HG02938 (cell line): ENCODE measurements around the gene NQO1.
"Not testable (repeated sequence)": the region's sequence is repeated elsewhere in the genome, so short reads cannot be mapped to it uniquely, and the experiment has no call there.

Source experiments
- ATAC-seq: cut with Tn5 transposase; IDR thresholded peaks from one replicate; pipeline ENCODE4 v1.9.1; 2021; ENCODE audit warnings: mild to moderate bottlenecking, moderate library complexity; ENCODE audit not compliant: unreplicated experiment

Gene NQO1

GRCh38 chr16:69744363-69745231 is 18.2 kb upstream of the NQO1 start:
- no peak for ATAC-seq

- no peak for ATAC-seq
Measured at GRCh38 chr16:69741951-69742904, 15.9 kb upstream of the NQO1 start.

- ATAC-seq, result no peak
Measured at GRCh38 chr16:69741519-69741918, 15.2 kb upstream of the NQO1 start.

GRCh38 chr16:69732101-69732500 is 5.7 kb upstream of the NQO1 start:
- ATAC-seq, result no peak

GRCh38 chr16:69731280-69731679 is 4.9 kb upstream of the NQO1 start:
- ATAC-seq, result not testable (repeated sequence)

- ATAC-seq, result not testable (repeated sequence)
Measured at GRCh38 chr16:69729030-69729429, 2.7 kb upstream of the NQO1 start.

GRCh38 chr16:69727916-69728270 is 1.5 kb upstream of the NQO1 start:
- ATAC-seq, result no peak

- ATAC-seq, result no peak
Measured at GRCh38 chr16:69725480-69726312, 664 bp downstream of the NQO1 start.

GRCh38 chr16:69724981-69725479 is 1.3 kb downstream of the NQO1 start:
- no peak for ATAC-seq

- ATAC-seq, result no peak
Measured at GRCh38 chr16:69724414-69724873, 1.9 kb downstream of the NQO1 start.

- ATAC-seq, result no peak
Measured at GRCh38 chr16:69721441-69721957, 4.9 kb downstream of the NQO1 start.

- no peak for ATAC-seq
Measured at GRCh38 chr16:69720822-69721430, 5.4 kb downstream of the NQO1 start.

- ATAC-seq, result no peak
Measured at GRCh38 chr16:69718111-69718764, 8.1 kb downstream of the NQO1 start.

GRCh38 chr16:69717066-69717465 is 9.3 kb downstream of the NQO1 start:
- ATAC-seq, result no peak

- ATAC-seq, result no peak
Measured at GRCh38 chr16:69712914-69713581, 13.3 kb downstream of the NQO1 start.

GRCh38 chr16:69712277-69712676 is 14.1 kb downstream of the NQO1 start:
- no peak for ATAC-seq

- no peak for ATAC-seq
Measured at GRCh38 chr16:69711115-69711740, 15.1 kb downstream of the NQO1 start.

GRCh38 chr16:69709456-69710084 is 16.8 kb downstream of the NQO1 start:
- no peak for ATAC-seq
